Measurements from ENCODE around the gene DIPK1A. TPM values are rescaled to one million over a fixed set of nuclear protein-coding genes. Genes with fewer than 3 reads are reported as not detected.
A peak's percentile ranks its signal among the peaks of the same experiment; 100 is the strongest.

The DIPK1A gene
- total RNA-seq, 1 experiment from 2014 or later: 3.8 TPM

DNA sequence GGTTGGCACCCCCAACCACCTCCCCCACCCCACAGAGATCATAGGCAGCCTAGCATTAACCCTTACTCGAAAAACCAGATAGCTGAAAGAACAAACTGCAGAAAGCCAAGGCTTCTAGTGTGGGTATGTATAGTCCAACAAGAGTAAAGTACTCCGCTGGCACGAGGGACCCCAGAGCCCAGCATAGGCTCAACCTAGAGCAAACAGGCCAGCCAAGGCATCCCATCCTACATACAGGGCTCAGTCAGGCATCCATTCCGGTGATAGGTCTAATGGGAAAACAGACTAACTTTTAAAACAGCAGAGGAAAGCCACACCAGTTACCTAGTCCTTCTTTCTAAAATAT, 17.8 kb downstream of the DIPK1A start:
- H3K4me1 Mint-ChIP-seq: peaks cover 0 to 3% of the 10 kb centered on the region in 2 experiments; a peak in 2 of 4 replicates
- Histone ChIP-seq H3K79me1 (ENCODE audit: insufficient read depth, low read depth, low read length, poor library complexity, severe bottlenecking) (no peaks in the 10 kb centered on the region), H3K79me2 (ENCODE audit: insufficient read depth, low read length) (no peaks in the 10 kb centered on the region), H3K4ac (ENCODE audit: low read depth, low read length) (no peak overlapping the region), H3K18ac (ENCODE audit: insufficient read length, low read depth, low read length) (no peak overlapping the region), H4K8ac (replicated peaks; ENCODE audit: insufficient read length, low read depth, low read length) (no peak overlapping the region), H3K4me1 (ENCODE audit: insufficient read depth, low read length) (no peaks in the 10 kb centered on the region), H2BK12ac (ENCODE audit: insufficient read length, low read depth, low read length) (no peak overlapping the region), H3K27me3 (ENCODE audit: insufficient read depth, low read length) (no peaks in the 10 kb centered on the region), H2AFZ (ENCODE audit: low read length) (no peak overlapping the region), H2BK120ac (ENCODE audit: low read depth, low read length, poor library complexity, severe bottlenecking) (no peak overlapping the region), H2AK5ac (ENCODE audit: insufficient read length, low read length) (no peak overlapping the region), H4K91ac (ENCODE audit: insufficient read length, low read depth, low read length) (no peak overlapping the region), H3K9me3 (ENCODE audit: control insufficient read depth, low read depth, low read length) (no peaks in the 10 kb centered on the region), H3K23ac (ENCODE audit: insufficient read length, low read depth, low read length) (no peak overlapping the region), H4K20me1 (ENCODE audit: control insufficient read depth, insufficient read depth, insufficient read length) (no peaks in the 10 kb centered on the region), H3K27ac (ENCODE audit: insufficient read length, low read depth, low read length) (no peak overlapping the region), H3T11ph (ENCODE audit: low read length) (no peak overlapping the region), H3K23me2 (ENCODE audit: insufficient read length, low read depth, low read length, poor library complexity, severe bottlenecking) (no peaks in the 10 kb centered on the region), H2BK5ac (ENCODE audit: insufficient read length, low read length) (no peak overlapping the region), H2BK15ac (ENCODE audit: low read depth, low read length) (no peak overlapping the region), H2BK20ac (ENCODE audit: low read depth, low read length, poor library complexity, severe bottlenecking) (no peak overlapping the region), H4K5ac (ENCODE audit: insufficient read length, low read depth, low read length) (no peak overlapping the region), H3K9ac (ENCODE audit: extremely low read depth, insufficient read length, low read length) (no peak overlapping the region), H3K14ac (ENCODE audit: insufficient read depth, low read length) (no peak overlapping the region), H3K4me2 (ENCODE audit: insufficient read depth, insufficient read length, low read length) (no peak overlapping the region), H3K56ac (ENCODE audit: insufficient read length, low read depth, low read length) (no peak overlapping the region)
- TF ChIP-seq, protein P1, sequence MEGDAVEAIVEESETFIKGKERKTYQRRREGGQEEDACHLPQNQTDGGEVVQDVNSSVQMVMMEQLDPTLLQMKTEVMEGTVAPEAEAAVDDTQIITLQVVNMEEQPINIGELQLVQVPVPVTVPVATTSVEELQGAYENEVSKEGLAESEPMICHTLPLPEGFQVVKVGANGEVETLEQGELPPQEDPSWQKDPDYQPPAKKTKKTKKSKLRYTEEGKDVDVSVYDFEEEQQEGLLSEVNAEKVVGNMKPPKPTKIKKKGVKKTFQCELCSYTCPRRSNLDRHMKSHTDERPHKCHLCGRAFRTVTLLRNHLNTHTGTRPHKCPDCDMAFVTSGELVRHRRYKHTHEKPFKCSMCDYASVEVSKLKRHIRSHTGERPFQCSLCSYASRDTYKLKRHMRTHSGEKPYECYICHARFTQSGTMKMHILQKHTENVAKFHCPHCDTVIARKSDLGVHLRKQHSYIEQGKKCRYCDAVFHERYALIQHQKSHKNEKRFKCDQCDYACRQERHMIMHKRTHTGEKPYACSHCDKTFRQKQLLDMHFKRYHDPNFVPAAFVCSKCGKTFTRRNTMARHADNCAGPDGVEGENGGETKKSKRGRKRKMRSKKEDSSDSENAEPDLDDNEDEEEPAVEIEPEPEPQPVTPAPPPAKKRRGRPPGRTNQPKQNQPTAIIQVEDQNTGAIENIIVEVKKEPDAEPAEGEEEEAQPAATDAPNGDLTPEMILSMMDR (conservative IDR thresholded peaks at IDR 0.05): no peak
- DNase-seq: no peak
- H3K4me3 Mint-ChIP-seq: no peak overlapping the region
- no peaks in the 10 kb centered on the region for H3K36me3 Mint-ChIP-seq (ENCODE audit: insufficient read depth in 1 of 3, low read depth in 3 of 3)
- H3K27ac Mint-ChIP-seq: peak overlapping the region in 1 of 3 experiments; percentile 19; a peak in 2 of 7 replicates
- H3K9me3 Mint-ChIP-seq: no peaks in the 10 kb centered on the region
- H3K27me3 Mint-ChIP-seq (ENCODE audit: low read depth): no peaks in the 10 kb centered on the region
- WGBS (ENCODE audit: extremely low coverage, insufficient read length, low lambda C conversion rate): no CpG with 5 or more reads among the region's 4 CpGs

Measured in H9 (cell line).